Measurements from ENCODE around the gene RNPS1.

Gene RNPS1

GRCh38 chr16:2288726-2289125 is 20.8 kb upstream of the RNPS1 start:
- Histone ChIP-seq H3K27me3 (ENCODE audit: insufficient read depth, poor library complexity, severe bottlenecking) (no peaks in the 10 kb centered on the region), H3K27ac (replicated peaks) (no peak overlapping the region), H3K4me3 (replicated peaks; ENCODE audit: insufficient read depth, low read length) (no peak overlapping the region)
- TF ChIP-seq SPI1 (IDR thresholded peaks at IDR 0.05; ENCODE audit: borderline replicate concordance, low read depth) (no peak), POLR2AphosphoS5 (IDR thresholded peaks at IDR 0.05; ENCODE audit: low read depth) (no peak)
- no peak for DNase-seq (ENCODE audit: low read depth in 1 of 2, low spot score in 1 of 2)

- Histone ChIP-seq H3K27ac (replicated peaks) (no peak overlapping the region), H3K4me3 (replicated peaks; ENCODE audit: insufficient read depth, low read length) (no peak overlapping the region), H3K27me3 (ENCODE audit: insufficient read depth, poor library complexity, severe bottlenecking) (no peaks in the 10 kb centered on the region)
- TF ChIP-seq GABPA (IDR thresholded peaks at IDR 0.05; ENCODE audit: low read depth) (no peak), POLR2AphosphoS5 (IDR thresholded peaks at IDR 0.05; ENCODE audit: low read depth) (no peak), CTCF (IDR thresholded peaks at IDR 0.05; ENCODE audit: insufficient read depth, low read length) (no peak), REST (IDR thresholded peaks at IDR 0.05; ENCODE audit: insufficient replicate concordance, low read depth) (no peak), SPI1 (IDR thresholded peaks at IDR 0.05; ENCODE audit: borderline replicate concordance, low read depth) (no peak)
- no peak for DNase-seq (ENCODE audit: low read depth in 1 of 2, low spot score in 1 of 2)
Measured at GRCh38 chr16:2287916-2288547, 20.1 kb upstream of the RNPS1 start.

- H3K27ac ChIP-seq (replicated peaks) = no peak overlapping the region
- no peak overlapping the region for H3K4me3 ChIP-seq (replicated peaks; ENCODE audit: insufficient read depth, low read length)
- no peak for TF ChIP-seq CTCF (IDR thresholded peaks at IDR 0.05; ENCODE audit: insufficient read depth, low read length)
- no peak for TF ChIP-seq GABPA (IDR thresholded peaks at IDR 0.05; ENCODE audit: low read depth)
- no peak for TF ChIP-seq SPI1 (IDR thresholded peaks at IDR 0.05; ENCODE audit: borderline replicate concordance, low read depth)
- TF ChIP-seq POLR2AphosphoS5 (IDR thresholded peaks at IDR 0.05; ENCODE audit: low read depth) = no peak
- TF ChIP-seq REST (IDR thresholded peaks at IDR 0.05; ENCODE audit: insufficient replicate concordance, low read depth) = no peak
- DNase-seq (ENCODE audit: low read depth in 1 of 2, low spot score in 1 of 2) = no peak
- H3K27me3 ChIP-seq (ENCODE audit: insufficient read depth, poor library complexity, severe bottlenecking) = no peaks in the 10 kb centered on the region
Measured at GRCh38 chr16:2286550-2286949, 18.6 kb upstream of the RNPS1 start.

- TF ChIP-seq CTCF (IDR thresholded peaks at IDR 0.05; ENCODE audit: insufficient read depth, low read length) (no peak), REST (IDR thresholded peaks at IDR 0.05; ENCODE audit: insufficient replicate concordance, low read depth) (no peak), SPI1 (IDR thresholded peaks at IDR 0.05; ENCODE audit: borderline replicate concordance, low read depth) (no peak), POLR2AphosphoS5 (IDR thresholded peaks at IDR 0.05; ENCODE audit: low read depth) (no peak), GABPA (IDR thresholded peaks at IDR 0.05; ENCODE audit: low read depth) (no peak)
- H3K27me3 ChIP-seq (ENCODE audit: insufficient read depth, poor library complexity, severe bottlenecking) = no peaks in the 10 kb centered on the region
- no peak overlapping the region for H3K27ac ChIP-seq (replicated peaks)
- no peak for DNase-seq (ENCODE audit: low read depth in 1 of 2, low spot score in 1 of 2)
- no peak overlapping the region for H3K4me3 ChIP-seq (replicated peaks; ENCODE audit: insufficient read depth, low read length)
Measured at GRCh38 chr16:2285731-2286191, 17.8 kb upstream of the RNPS1 start.
